Sigmoid colon (tissue), 4 donors: ENCODE measurements around the gene MZF1.
"Not testable (repeated sequence)": the region's sequence is repeated elsewhere in the genome, so short reads cannot be mapped to it uniquely, and the experiment has no call there.

Experiments
- POLR2A ChIP-seq, 2 donors: fragments of 450-650 bp; IDR thresholded peaks; one replicate each; pipeline ENCODE4 v1.6.1; 2016; ENCODE audit warnings: antibody characterized with exemption in 2 of 2, mild to moderate bottlenecking in 2 of 2, moderate library complexity in 2 of 2
- POLR2AphosphoS5 ChIP-seq, 4 donors: sonication (generic); formaldehyde crosslinking; IDR thresholded peaks; one replicate each; pipeline ENCODE4 v1.6.1; 2017; ENCODE audit warnings: antibody characterized with exemption in 4 of 4
- TF ChIP-seq, protein P1 (sequence below), 4 experiments: fragments of 450-650 bp in 3 of 4; fragments of 200-600 bp in 1 of 4; IDR thresholded peaks; one replicate each; pipeline ENCODE4 v1.5.1; 2016 to 2019; ENCODE audit warnings: antibody characterized with exemption in 4 of 4, mild to moderate bottlenecking in 3 of 4, moderate library complexity in 2 of 4

- not testable (repeated sequence) for TF ChIP-seq POLR2A, POLR2AphosphoS5 (IDR thresholded peaks at IDR 0.05)
- TF ChIP-seq, protein P1, sequence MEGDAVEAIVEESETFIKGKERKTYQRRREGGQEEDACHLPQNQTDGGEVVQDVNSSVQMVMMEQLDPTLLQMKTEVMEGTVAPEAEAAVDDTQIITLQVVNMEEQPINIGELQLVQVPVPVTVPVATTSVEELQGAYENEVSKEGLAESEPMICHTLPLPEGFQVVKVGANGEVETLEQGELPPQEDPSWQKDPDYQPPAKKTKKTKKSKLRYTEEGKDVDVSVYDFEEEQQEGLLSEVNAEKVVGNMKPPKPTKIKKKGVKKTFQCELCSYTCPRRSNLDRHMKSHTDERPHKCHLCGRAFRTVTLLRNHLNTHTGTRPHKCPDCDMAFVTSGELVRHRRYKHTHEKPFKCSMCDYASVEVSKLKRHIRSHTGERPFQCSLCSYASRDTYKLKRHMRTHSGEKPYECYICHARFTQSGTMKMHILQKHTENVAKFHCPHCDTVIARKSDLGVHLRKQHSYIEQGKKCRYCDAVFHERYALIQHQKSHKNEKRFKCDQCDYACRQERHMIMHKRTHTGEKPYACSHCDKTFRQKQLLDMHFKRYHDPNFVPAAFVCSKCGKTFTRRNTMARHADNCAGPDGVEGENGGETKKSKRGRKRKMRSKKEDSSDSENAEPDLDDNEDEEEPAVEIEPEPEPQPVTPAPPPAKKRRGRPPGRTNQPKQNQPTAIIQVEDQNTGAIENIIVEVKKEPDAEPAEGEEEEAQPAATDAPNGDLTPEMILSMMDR (IDR thresholded peaks at IDR 0.05) = not testable (repeated sequence)
Measured at GRCh38 chr19:58607213-58607612, 34.1 kb upstream of the MZF1 start.
